K562 (cell line): Measurements from ENCODE around the gene TRIOBP. TPM values are rescaled to one million over a fixed set of nuclear protein-coding genes. Genes with fewer than 3 reads are reported as not detected.
A peak's percentile ranks its signal among the peaks of the same experiment; 100 is the strongest.

Experiments used
- BDP1 ChIP-seq: IDR thresholded peaks from 3 replicates; pipeline ENCODE4 v1.6.1; 2011; ENCODE audit not compliant: insufficient read length, insufficient read depth
- DPF2 ChIP-seq: fragments of 450-650 bp; IDR thresholded peaks from 2 replicates; pipeline ENCODE4 v1.6.1; 2016
- EP300 ChIP-seq: IDR thresholded peaks from 2 replicates; pipeline ENCODE4 v1.6.1; 2012; ENCODE audit warnings: low read length, improper control_type of control experiment
- ERF ChIP-seq: fragments of 450-650 bp; formaldehyde crosslinking; IDR thresholded peaks from 2 replicates; pipeline ENCODE4 v1.4.0; 2020; ENCODE audit warnings: mild to moderate bottlenecking, mixed read lengths
- ETS2 ChIP-seq: IDR thresholded peaks from 2 replicates; pipeline ENCODE4 v1.6.1; 2016; ENCODE audit warnings: borderline replicate concordance, missing genetic modification characterization, mild to moderate bottlenecking, moderate library complexity, missing compliant biosample characterization; ENCODE audit not compliant: poor library complexity, severe bottlenecking
- ETV5 ChIP-seq: sonication (generic); formaldehyde crosslinking; IDR thresholded peaks from 2 replicates; pipeline ENCODE4 v1.4.0; 2020; ENCODE audit warnings: low read depth, mild to moderate bottlenecking, missing genetic modification reagents
- GTF2A2 ChIP-seq: IDR thresholded peaks from 2 replicates; pipeline ENCODE4 v1.6.1; 2016; ENCODE audit warnings: mild to moderate bottlenecking, missing genetic modification characterization, missing compliant biosample characterization
- HMGN3 ChIP-seq: IDR thresholded peaks from 2 replicates; pipeline ENCODE4 v1.6.1; 2011; ENCODE audit warnings: borderline replicate concordance, low read depth, mild to moderate bottlenecking, mixed read lengths, low read length; ENCODE audit not compliant: insufficient read length; ENCODE audit errors: extremely low read depth
- KLF6 ChIP-seq: fragments of 250-450 bp; sonication (Bioruptor Pico); IDR thresholded peaks from 2 replicates; pipeline ENCODE4 v1.4.0; 2020; ENCODE audit warnings: mild to moderate bottlenecking, moderate library complexity, borderline replicate concordance
- MYC ChIP-seq, 2 experiments: fragments of 250-450 bp in 1 of 2; sonication (Bioruptor Pico) in 1 of 2; IDR thresholded peaks; 2 replicates each; pipeline versions ENCODE4 v1.5.1 to v1.6.1; 2012 to 2021; ENCODE audit warnings: low read depth in 2 of 2, borderline replicate concordance in 1 of 2, improper control_type of control experiment in 1 of 2, low read length in 1 of 2, mild to moderate bottlenecking in 1 of 2, moderate library complexity in 1 of 2
- NFRKB ChIP-seq: fragments of 450-650 bp; IDR thresholded peaks from 2 replicates; pipeline ENCODE4 v1.6.1; 2016; ENCODE audit warnings: low read depth
- RBM15 ChIP-seq: fragments of 200-400 bp; formaldehyde crosslinking; IDR thresholded peaks from 2 replicates; pipeline ENCODE4 v1.6.1; 2018; ENCODE audit warnings: mild to moderate bottlenecking, low read length, moderate library complexity; ENCODE audit not compliant: insufficient read depth
- SMC3 ChIP-seq: conservative IDR thresholded peaks from 2 replicates; pipeline ENCODE4 v1.6.1; 2011; ENCODE audit warnings: low read depth, low read length, improper control_type of control experiment; ENCODE audit not compliant: insufficient read depth
- STAG1 ChIP-seq: sonication (generic); formaldehyde crosslinking; IDR thresholded peaks from 2 replicates; pipeline ENCODE4 v1.5.0; 2020; ENCODE audit warnings: missing genetic modification reagents, borderline replicate concordance
- TAF1 ChIP-seq: IDR thresholded peaks from 2 replicates; pipeline ENCODE4 v1.6.1; 2011; ENCODE audit warnings: mild to moderate bottlenecking, low read length, moderate library complexity; ENCODE audit not compliant: insufficient read depth, control insufficient read depth, severe bottlenecking; ENCODE audit errors: extremely low read depth
- ZNF253 ChIP-seq: fragments of 250-450 bp; sonication (Bioruptor Pico); conservative IDR thresholded peaks from 2 replicates; pipeline ENCODE4 v1.6.1; 2021; ENCODE audit warnings: mild to moderate bottlenecking
- ZNF695 ChIP-seq: fragments of 450-650 bp; formaldehyde crosslinking; IDR thresholded peaks from 2 replicates; pipeline ENCODE4 v1.4.0; 2020; ENCODE audit warnings: mild to moderate bottlenecking, moderate library complexity
- ZSCAN32 ChIP-seq: fragments of 450-650 bp; formaldehyde crosslinking; IDR thresholded peaks from 2 replicates; pipeline ENCODE4 v1.4.0; 2020; ENCODE audit warnings: mild to moderate bottlenecking, moderate library complexity
- polyA plus RNA-seq, 8 experiments: library from polyadenylated mRNA; depleted of rRNA in 4 of 8; stranded (reverse) in 5 of 8; unstranded in 3 of 8; fragments of >200 nt; fragmentation: Nextera tagmentation in 2 of 8; fragmentation: Illumina TruSeq in 1 of 8; extraction: Ambion mirVana in 2 of 8; extraction: Trizol in 1 of 8; gene quantifications; 2 replicates each; pipeline versions ENCODE4 v1.2.1 to v1.2.3, GENCODE V29; 2011 to 2014; ENCODE audit warnings: inconsistent platforms in 1 of 8, missing spikeins in 1 of 8
- total RNA-seq, 7 experiments: library from RNA; depleted of rRNA in 6 of 7; stranded (reverse); fragments of >200 nt in 6 of 7; fragmentation: Illumina TruSeq in 2 of 7; extraction: Trizol in 2 of 7; gene quantifications; 2 replicates each; pipeline versions ENCODE4 v1.2.1 to v1.2.3, GENCODE V29; 2011 to 2021; ENCODE audit warnings: low replicate concordance in 1 of 7
- TF ChIP-seq, protein P1 (sequence below): fragments of 200-800 bp; sonication (Bioruptor generic); IDR thresholded peaks from 2 replicates; pipeline ENCODE4 v1.6.1; 2017; ENCODE audit warnings: missing genetic modification characterization, missing compliant biosample characterization
- TF ChIP-seq, protein P2 (sequence below): fragments of 450-650 bp; IDR thresholded peaks from 2 replicates; pipeline ENCODE4 v1.6.1; 2016; ENCODE audit warnings: mild to moderate bottlenecking
- TF ChIP-seq, protein P3 (sequence below): fragments of 450-650 bp; IDR thresholded peaks from 2 replicates; pipeline ENCODE4 v1.6.1; 2017; ENCODE audit warnings: mild to moderate bottlenecking, moderate library complexity
- TF ChIP-seq, protein P4 (sequence below): fragments of 450-650 bp; formaldehyde crosslinking; IDR thresholded peaks from 2 replicates; pipeline ENCODE4 v1.4.0; 2022; ENCODE audit warnings: missing genetic modification characterization

TRIOBP gene
- total and polyA plus RNA-seq, 9 of the 15 experiments (the other 6 are each of a cell fraction or from before 2014, with no cell fraction given), result 0.24 to 13.8 (median 5.5) TPM

DNA sequence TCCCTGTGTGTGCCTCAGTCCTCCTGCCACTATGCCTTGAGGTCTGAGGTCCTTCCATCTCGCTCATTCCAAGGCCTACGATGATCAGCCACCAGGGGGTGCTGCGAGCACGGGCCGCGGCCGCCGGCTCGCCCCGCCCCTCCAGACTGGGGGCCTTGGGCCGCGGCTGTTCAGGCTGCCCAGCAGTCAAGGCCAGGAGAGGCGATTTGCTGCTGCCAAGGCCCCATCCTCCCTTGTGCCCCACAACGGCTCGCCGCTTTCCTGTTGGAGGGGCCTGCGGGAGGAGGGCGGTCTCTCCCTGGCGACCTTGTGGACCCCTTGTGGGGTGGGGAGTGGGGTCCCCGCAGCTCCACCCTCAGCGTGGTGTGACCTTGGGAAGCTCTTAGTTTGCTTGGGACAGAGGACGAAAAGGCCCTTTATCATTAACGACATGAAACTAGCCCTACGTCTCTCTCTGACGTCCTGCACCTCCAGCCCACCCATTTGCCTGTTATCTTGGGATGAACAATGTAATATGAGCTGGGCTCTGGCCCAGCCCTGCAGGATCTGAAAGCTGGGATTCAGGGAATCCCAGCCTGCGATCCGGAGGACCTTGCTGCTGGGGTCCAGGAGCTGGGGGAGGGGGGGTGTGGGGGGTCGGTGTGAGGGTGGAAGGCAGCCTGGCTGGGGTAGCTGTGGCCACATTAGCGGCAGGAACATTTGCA, 121.0 kb downstream of the TRIOBP start (continued):
- TF ChIP-seq ZNF695 (CRISPR knock-in tag), result no peak
- TF ChIP-seq RBM15, result no peak
- TF ChIP-seq ETV5, result no peak
- TF ChIP-seq ZNF253 (CRISPR knock-in tag), result no peak
- no peak for TF ChIP-seq ERF
- TF ChIP-seq EP300, result no peak
- no peak for TF ChIP-seq DPF2
- TF ChIP-seq, protein P1, sequence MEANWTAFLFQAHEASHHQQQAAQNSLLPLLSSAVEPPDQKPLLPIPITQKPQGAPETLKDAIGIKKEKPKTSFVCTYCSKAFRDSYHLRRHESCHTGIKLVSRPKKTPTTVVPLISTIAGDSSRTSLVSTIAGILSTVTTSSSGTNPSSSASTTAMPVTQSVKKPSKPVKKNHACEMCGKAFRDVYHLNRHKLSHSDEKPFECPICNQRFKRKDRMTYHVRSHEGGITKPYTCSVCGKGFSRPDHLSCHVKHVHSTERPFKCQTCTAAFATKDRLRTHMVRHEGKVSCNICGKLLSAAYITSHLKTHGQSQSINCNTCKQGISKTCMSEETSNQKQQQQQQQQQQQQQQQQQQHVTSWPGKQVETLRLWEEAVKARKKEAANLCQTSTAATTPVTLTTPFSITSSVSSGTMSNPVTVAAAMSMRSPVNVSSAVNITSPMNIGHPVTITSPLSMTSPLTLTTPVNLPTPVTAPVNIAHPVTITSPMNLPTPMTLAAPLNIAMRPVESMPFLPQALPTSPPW (CRISPR knock-in tag), result peak; percentile 84
- TF ChIP-seq, protein P2, sequence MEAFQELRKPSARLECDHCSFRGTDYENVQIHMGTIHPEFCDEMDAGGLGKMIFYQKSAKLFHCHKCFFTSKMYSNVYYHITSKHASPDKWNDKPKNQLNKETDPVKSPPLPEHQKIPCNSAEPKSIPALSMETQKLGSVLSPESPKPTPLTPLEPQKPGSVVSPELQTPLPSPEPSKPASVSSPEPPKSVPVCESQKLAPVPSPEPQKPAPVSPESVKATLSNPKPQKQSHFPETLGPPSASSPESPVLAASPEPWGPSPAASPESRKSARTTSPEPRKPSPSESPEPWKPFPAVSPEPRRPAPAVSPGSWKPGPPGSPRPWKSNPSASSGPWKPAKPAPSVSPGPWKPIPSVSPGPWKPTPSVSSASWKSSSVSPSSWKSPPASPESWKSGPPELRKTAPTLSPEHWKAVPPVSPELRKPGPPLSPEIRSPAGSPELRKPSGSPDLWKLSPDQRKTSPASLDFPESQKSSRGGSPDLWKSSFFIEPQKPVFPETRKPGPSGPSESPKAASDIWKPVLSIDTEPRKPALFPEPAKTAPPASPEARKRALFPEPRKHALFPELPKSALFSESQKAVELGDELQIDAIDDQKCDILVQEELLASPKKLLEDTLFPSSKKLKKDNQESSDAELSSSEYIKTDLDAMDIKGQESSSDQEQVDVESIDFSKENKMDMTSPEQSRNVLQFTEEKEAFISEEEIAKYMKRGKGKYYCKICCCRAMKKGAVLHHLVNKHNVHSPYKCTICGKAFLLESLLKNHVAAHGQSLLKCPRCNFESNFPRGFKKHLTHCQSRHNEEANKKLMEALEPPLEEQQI, result no peak
- peak; percentile 62 for TF ChIP-seq HMGN3
- TF ChIP-seq GTF2A2, result no peak
- peak; percentile 70 for TF ChIP-seq SMC3
- no peak for TF ChIP-seq ETS2 (tag)
- TF ChIP-seq ZSCAN32 (CRISPR knock-in tag), result no peak
- peak; percentile 50; the same call in 1 of the 2 replicates for TF ChIP-seq MYC (IDR thresholded peaks at IDR 0.05; ENCODE audit: low read depth, low read length)
- TF ChIP-seq MYC (CRISPR knock-in tag; IDR thresholded peaks at IDR 0.05; ENCODE audit: borderline replicate concordance, low read depth), result no peak
- no peak for TF ChIP-seq NFRKB
- TF ChIP-seq TAF1, result no peak
- TF ChIP-seq STAG1, result peak; percentile 46; the same call in 1 of the 2 replicates
- TF ChIP-seq, protein P3, sequence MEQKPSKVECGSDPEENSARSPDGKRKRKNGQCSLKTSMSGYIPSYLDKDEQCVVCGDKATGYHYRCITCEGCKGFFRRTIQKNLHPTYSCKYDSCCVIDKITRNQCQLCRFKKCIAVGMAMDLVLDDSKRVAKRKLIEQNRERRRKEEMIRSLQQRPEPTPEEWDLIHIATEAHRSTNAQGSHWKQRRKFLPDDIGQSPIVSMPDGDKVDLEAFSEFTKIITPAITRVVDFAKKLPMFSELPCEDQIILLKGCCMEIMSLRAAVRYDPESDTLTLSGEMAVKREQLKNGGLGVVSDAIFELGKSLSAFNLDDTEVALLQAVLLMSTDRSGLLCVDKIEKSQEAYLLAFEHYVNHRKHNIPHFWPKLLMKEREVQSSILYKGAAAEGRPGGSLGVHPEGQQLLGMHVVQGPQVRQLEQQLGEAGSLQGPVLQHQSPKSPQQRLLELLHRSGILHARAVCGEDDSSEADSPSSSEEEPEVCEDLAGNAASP, result no peak
- TF ChIP-seq BDP1, result no peak
- TF ChIP-seq KLF6 (CRISPR knock-in tag), result no peak
- TF ChIP-seq, protein P4, sequence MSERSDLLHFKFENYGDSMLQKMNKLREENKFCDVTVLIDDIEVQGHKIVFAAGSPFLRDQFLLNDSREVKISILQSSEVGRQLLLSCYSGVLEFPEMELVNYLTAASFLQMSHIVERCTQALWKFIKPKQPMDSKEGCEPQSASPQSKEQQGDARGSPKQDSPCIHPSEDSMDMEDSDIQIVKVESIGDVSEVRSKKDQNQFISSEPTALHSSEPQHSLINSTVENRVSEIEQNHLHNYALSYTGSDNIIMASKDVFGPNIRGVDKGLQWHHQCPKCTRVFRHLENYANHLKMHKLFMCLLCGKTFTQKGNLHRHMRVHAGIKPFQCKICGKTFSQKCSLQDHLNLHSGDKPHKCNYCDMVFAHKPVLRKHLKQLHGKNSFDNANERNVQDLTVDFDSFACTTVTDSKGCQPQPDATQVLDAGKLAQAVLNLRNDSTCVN (CRISPR knock-in tag), result no peak
